ENCODE data around the gene CNKSR3.

CNKSR3 gene

DNA sequence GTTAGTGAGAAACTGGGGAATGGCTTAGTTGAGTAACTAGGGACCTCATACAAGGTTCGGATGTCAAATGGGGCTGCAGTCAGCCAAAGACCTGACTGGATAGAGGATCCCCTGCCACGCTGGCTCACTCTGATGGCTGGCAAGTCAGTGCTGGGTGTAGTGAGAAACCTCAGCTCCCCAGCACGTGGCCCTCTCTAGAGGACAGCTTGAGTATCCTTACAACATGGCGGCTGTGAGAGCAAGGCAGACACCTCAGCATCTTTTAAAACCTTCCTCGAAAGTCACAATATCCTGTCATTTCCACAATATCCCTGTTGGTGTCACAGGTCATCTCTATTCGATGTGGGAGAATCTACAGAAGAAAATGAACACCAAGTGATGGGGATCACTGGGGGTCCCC lies 127.2 kb downstream of the CNKSR3 start:
- no peak for DNase-seq (ENCODE audit: low read depth, low spot score)

DNA sequence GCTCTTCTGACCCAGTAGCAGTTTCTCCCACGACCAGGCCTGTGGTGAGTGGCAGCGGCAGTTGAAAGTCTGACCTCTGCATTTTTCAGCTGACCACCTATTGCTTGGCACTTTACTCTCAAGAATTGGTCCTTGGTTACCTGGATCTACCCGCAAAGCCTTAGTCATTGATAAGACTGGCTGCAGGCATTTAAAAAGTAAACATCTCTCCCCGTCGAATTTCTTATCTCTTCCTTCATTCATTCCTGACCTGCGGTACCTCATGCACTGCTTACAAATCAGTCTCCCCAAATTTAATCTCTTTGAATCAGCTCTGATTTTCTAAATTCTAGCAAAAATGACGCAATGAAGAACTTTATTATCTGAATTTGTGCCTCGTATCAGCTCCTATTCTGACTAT lies 127.7 kb downstream of the CNKSR3 start:
- DNase-seq (ENCODE audit: low read depth, low spot score) = no peak

DNA sequence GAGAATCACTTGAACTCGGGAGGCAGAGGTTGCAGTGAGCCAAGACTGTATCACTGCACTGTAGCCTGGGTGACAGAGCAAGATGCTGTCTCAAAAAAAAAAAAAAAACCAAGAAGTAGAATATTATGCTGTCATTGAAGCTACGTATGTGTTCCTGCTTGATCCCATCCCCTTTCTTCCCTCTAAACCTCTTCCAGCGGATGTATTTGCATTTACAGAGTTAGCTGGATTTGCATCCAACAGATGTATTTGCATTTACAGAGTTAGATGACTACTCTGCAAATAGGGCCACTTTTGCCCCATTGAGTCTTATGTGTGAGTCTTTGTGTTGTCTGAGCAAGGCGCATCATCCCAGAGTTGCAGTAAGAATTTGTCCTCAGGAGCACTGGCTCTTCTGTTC lies 128.9 kb downstream of the CNKSR3 start:
- no peak for DNase-seq (ENCODE audit: low read depth, low spot score)

DNA sequence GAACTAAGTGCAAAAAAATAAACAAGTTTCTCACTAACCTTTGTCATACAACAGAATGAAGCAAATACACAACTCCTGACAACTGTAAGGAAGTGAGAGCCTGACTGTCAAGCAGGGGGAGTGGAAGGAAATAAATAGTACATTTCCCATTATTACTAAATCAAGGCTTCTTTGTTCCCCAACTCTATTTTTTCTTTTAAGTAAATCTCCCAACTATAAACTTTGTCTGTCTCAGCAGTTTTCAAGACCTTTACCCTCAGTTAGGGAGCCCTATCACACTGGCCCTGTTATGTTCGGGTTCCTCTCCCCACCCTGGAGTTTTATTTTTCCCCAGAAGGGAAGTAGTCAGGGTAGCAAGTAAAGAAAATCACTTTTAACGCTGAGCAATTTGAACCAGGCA lies 129.7 kb downstream of the CNKSR3 start:
- DNase-seq (ENCODE audit: low read depth, low spot score) = no peak

DNA sequence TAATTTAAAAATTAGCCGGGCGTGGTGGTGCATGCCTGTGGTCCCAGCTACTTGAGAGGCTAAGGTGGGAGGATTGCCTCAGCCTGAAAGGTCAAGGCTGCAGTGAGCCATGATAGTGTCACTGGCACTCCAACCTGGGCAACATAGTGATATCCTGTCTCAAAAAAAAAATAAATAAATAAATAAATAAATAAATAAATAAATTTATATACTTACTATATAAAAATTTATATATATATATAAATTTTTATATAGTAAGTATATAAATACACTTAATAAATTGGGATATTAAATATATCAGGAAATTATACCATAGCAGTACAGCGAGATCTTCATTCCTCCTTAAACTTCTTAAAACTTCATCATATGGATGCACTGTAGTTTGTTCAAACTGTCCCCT lies 130.9 kb downstream of the CNKSR3 start:
- no peak for DNase-seq (ENCODE audit: low read depth, low spot score)

DNA sequence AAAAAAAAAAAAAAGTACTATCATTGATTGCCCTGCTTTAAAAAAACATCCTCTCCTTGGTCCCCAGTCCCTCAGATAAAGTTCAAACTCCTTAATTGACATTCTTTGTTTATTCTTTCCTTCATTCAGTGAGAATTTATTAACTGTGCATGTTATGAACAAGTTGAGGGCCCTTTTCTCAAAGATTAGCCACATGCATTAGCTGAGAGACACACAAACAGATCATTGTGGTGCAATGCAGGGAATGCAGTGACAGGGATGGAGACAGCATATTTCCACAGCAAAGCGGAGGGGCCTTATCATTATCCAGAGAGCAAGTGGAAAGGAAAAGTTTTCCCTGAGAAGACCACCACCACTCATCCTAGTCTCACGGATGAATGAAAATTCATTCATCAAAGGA lies 132.0 kb downstream of the CNKSR3 start:
- DNase-seq (ENCODE audit: low read depth, low spot score) = no peak

DNA sequence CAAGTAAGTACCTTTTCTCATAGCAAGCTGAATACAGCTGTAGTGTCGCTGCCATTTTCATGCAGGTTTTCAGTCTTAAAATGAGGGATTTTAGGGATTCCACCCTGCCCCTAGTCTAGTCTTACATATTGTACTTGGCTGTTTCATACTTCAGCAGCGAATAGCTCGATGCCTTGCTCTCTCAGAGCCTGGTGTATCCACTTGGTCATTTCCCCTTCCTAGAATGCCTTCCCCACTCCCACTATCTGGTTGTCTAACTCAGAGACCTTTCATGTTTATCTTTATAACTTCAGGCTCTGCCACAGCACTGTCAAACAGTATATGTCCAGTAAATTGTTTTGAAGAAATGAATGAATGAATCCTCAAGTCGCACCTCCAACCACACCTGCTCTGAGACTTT lies 132.8 kb downstream of the CNKSR3 start:
- DNase-seq (ENCODE audit: low read depth, low spot score) = no peak

DNA sequence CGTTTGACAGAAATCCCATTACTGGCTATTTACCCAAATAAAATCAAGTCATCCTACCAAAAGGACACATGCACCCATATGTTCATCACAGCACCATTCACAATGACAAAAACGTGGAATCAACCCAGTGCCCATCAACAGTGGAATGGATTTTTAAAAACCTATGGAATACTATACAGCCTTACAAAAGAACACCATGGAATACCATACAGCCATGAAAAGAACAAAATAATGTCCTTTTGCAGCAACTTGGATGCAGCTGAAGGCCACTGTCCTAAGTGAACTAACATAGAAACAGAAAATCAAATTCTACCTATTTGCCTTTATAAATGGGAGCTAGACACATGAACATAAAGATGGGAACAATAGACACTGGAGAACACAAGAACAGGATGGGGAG lies 136.5 kb downstream of the CNKSR3 start:
- DNase-seq (ENCODE audit: low read depth, low spot score) = no peak

DNA sequence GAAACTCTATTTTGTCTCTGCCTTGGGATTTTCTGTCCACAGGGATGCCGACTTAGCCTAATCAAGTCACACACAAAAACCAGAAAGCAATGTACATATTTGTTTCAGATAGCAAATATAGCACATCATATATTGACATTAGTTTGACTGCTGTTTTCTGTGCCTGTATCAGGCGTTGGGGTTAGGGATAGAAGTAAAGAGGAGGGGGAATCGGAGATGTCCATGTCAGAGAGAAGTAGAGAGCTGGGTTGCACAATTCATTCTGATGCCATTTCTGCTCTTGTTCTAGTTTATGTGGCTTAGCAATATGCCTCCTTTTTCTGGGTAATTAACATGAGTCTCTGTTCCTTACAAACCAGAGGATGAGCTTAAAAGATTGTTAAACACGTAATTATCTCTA lies 139.2 kb downstream of the CNKSR3 start:
- no peak for DNase-seq (ENCODE audit: low read depth, low spot score)

DNA sequence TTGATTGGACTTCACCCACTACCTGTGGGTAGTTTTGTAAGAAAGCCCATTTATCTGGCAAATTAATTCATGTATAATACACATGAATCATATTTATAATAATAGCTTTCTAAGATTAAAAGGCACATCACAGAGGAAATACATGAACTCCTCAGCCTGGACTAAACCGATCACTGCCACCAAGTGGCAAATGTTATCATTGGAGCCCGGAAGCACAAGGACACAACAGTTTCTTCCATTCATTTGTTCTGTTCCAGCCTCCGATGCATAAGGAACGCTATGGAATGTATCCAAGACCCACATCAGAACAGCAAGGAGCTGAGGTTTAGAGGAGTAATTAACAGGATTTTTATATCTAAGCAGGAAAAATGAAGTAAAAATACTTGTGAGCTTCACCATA lies 139.9 kb downstream of the CNKSR3 start:
- peak; percentile 15 for DNase-seq (ENCODE audit: low read depth, low spot score)

DNA sequence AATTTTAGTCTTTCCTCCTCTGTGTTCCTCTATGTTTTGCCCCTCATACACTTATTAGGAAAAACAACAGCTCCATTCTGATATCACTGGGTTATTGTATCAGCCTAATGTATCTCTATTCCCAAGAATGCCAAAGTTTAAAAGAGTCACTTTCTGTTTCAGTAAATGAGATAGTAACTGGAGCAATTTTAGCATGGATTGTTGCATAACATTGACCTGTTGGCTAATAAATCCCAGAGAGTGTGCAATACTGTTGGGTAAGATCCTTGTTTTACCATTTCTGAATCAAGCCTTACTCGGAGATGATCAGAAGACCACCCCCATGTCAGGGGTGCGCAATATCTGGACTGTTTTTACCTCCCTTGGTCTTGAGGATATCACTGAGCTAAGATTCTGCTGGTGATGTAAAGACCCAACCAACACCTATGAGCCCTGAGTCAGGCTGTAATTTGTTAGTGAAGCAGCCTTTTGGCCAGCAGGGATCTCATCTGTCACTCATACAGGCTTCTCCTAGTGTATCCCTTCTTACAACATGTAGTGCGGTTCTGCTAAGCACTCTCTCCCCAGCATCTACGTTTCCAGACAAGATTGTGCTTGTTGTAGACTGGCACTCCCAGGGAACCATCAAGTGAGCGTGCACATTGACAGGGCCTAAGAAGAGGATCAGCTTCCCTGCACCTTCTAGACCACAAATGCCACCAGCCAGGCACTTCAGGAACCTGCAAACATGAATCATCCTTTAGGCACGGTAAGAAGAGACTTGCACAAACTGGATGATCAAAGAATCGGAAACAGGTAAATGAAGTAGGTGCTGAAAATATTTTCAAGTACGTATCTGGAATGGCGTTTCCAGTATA lies 142.4 kb downstream of the CNKSR3 start:
- DNase-seq (ENCODE audit: low read depth, low spot score) = no peak

DNA sequence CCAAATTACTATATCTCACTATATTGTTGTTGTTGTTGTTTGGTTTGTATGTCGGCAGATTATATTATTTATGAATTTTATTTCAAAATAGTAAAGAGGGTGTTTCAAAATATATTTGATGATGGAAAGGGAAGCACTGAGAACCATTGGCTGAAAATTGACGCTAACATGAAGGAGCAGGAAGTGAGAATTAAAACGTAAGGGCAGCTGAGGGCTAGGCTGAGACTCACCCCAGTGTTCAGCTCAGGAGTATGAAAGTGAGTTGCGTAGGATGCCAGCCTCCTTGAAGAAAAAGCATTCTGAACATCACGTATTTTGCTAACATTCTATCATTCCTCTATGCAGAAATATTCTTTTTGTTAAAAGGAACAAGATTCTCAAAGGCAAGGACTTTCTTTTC lies 143.1 kb downstream of the CNKSR3 start:
- no peak for DNase-seq (ENCODE audit: low read depth, low spot score)

DNA sequence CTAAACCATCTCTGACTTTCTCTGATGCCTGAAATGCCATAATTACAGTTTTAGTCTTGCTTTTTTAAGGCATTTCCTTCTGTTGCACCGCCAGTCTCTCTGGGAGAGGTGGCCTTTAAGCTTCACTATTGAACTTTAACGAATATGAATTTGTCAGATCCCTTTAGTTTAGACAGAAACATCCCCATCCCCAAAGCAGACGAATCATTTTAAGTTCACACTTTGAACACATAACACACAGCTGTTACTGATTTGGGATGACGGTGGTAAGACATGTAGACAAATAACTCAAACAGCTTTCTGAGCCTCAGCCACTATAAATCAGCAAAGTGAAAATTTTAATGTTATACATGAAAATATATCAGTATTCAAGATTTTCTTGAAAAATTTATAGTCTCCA lies 146.7 kb downstream of the CNKSR3 start:
- DNase-seq (ENCODE audit: low read depth, low spot score) = no peak

DNA sequence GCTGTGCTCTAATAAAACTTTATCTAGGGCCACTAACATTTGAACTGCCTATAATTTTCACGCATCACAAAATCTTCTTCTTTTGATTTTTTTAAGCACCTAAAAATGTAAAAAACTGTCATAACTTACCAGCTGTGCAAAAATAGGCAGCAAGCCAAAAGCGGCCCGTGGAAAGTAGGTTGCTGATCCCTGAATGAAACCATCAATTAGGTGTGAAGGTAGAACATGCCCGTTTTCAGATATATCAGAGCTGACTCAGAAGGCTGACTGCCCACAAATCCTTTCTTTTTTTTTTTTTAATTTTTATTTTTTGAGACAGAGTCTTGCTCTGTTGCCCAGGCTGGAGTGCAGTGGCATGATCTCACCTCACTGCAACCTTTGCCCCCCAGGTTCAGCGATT lies 149.0 kb downstream of the CNKSR3 start:
- no peak for DNase-seq (ENCODE audit: low read depth, low spot score)

DNA sequence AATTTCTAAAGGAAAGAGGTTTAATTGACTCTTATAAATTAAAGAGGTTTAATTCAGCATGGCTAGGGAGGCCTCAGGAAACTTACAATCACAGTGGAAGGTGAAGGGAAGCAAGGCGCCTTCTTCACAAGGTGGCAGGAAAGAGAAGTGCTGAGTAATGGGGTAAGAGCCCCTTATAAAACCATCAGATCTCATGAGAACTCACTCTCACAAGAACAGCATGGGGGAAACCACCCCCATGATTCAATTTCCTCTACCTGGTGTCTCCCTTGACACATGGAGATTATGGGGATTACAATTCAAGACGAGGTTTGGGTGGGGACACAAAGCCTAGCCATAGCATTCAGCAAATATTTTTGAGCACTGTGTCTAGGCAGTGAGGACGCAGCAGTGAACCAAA lies 150.0 kb downstream of the CNKSR3 start:
- no peak for DNase-seq (ENCODE audit: low read depth, low spot score)

DNA sequence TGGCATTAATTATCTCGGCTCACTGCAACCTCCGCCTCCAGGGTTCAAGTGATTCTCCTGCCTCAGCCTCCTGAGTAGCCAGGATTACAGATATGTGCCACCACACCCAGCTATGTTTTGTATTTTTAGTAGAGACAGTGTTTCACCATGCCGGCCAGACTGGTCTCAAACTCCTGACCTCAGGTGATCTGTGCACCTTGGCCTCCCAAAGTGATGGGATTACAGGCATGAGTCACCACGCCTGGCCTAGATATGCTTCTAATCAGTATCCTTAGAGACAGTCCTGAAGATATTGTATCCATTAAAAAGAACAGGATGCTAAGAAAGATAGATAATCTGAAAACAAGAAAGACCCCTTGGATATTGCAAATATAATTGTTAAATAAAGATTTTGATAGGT lies 150.8 kb downstream of the CNKSR3 start:
- DNase-seq (ENCODE audit: low read depth, low spot score) = no peak

DNA sequence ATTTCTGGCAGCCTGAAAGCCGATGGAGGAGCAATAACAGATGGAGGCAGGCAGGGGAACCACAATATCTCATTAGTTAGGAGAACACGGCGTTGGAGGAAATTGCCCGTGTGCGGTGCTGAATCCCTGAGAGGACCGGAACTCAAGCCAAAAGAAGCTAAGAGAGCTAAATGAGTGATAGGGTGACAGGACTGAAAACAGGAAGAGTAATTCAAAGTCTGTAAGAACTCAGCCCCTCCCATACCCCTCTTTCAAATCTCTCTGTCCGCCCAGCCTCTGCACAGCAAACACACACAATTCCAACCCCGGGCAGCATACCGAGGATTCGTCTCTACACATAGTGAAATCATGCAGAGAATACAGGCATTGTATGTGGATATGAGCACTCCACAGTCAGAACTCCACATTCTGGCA lies 151.3 kb downstream of the CNKSR3 start:
- no peak for DNase-seq (ENCODE audit: low read depth, low spot score)

DNA sequence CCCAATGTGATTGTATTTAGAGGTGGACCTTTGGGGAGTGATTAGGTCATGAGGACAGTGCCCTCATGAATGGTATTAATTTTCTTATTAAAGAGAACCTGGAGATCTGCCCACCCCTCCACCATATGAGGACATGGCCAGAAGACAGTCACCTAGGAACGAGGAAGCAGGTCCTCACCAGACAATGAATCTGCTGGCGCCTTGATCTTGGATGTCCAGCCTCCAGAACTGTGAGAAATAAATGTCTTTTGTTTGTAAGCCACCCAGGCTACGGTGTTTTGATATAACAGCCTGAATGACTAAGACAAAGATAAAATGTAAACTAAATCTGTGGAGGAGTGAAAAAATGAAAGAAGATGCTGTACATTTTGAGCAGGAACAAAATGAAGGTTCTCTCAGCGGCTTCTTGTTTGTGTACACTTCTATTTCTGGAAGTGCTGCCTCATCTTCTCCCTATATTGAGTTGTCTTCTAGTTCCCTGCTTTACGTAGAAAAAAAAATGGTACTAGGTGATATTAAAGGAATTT lies 152.4 kb downstream of the CNKSR3 start:
- no peak for DNase-seq (ENCODE audit: low read depth, low spot score)

DNA sequence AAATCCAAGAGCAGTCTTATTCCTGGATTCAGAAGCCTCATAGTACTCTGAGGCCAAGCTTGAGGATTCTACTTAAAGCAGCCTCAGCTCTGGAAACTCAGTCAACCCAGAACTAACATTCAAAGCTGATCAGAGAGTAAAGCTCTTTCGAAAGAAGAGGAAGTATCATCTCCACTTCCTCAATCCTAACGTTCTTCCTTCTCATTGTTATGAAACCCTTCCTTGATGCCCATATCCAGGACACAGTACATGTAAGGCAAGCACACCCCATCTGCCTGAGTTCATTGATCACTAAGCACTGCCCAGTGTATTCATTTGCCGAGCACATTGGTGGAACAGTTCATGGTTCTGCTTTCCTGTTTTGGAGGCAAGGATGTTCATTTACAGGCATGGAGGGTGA lies 153.8 kb downstream of the CNKSR3 start, which contains the start of gene IPCEF1:
TSS of gene IPCEF1 (minus strand) at position 114 of the 400 bp plus-strand sequence. CDS start 90,856 bp downstream, outside the sequence.
- DNase-seq (ENCODE audit: low read depth, low spot score) = no peak

DNA sequence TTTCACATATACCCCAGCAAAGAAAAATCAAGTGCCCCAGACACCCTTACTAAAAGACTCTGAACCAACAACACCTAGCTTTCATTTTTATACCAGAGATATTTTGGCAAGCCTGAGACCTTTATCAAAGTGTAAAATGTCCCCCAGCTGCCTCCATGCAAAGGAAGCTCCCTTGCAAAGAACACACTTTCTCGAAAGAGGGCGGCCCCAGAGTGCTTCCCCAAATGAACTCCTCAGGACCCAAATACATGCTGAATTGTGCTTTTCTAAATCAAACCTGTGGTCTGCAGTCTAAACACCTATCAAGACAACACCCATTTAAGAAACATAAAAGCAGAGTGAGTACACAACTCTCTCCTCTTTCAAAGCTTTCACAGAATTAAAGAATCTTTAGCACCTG lies 154.4 kb downstream of the CNKSR3 start:
- no peak for DNase-seq (ENCODE audit: low read depth, low spot score)

DNA sequence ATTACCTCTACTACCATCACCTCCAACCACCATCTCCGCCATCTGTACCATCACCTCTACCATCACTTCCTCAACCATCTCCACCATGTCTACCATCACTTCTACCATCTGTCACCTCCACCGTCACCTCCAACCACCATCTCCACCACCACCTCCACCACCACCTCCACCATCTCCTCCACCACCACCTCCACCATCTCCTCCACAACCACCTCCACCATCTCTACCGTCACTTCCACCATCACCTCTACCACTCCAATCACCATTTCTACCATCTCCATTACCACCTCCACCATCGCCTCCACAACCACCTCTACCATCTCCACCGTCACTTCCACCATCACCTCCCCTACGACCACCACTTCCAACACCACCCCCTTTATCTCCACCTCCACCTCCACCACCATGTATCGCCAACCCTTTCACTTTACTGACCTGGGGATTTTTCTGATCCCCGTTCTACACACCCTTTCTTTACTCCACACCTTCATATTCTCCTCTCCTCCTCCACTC lies 156.2 kb downstream of the CNKSR3 start:
- DNase-seq (ENCODE audit: low read depth, low spot score) = no peak

DNA sequence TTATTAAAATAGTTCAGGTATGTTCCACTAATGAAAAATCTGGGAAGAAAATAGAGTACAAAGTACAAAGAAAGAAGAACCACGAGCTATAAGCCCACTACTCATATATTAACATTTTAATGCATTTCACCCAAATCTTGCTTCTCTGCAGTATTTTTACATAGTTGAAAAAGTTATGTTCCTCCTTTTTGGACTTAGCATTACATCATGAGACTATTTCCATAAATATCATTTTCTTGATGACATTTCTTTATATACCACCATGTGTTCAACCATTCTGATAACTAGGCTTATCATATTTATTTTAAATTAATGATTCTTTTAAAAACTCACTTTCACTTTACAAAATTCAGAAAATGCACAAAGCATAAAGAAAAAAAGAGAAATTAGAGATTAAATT lies 156.9 kb downstream of the CNKSR3 start:
- no peak for DNase-seq (ENCODE audit: low read depth, low spot score)

DNA sequence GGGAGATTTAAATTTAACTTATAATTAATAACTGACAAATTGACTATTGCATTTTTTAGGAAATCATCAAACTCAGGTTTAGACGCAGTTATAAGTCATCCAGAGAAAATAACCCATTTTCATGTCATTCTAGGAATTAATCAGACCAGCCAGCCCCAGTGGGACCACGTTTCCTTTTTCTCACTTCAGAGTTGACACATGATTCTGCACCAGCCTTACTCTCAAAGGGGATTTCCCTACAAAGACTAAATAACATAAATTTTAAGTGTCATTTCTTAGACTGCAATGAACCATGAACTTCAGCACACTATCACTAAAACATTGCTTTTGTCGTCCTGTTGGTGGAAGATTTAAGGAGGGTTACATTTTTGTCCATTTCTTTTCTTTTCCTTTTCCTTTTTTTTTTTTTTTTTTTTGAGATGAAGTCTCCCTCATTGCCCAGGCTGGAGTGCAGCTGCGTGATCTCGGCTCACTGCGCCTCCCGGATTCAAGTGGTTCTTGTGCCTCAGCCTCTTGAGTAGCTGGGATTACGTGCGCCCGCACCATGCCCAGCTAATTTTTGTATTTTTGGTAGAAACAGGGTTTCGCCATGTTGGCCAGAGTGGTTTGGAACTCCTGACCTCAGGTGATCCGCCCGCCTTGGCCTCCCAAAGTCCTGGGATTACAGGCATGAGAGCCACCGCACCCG lies 157.4 kb downstream of the CNKSR3 start:
- DNase-seq (ENCODE audit: low read depth, low spot score) = no peak
